Sigmoid colon (tissue), 7 donors: ENCODE measurements around the gene MINDY4. TPM values are rescaled to one million over a fixed set of nuclear protein-coding genes. Genes with fewer than 3 reads are reported as not detected.

Source experiments
- DNase-seq: peaks from one replicate; pipeline ENCODE4 v3.0.0-alpha.2; 2019
- H3K27ac ChIP-seq, 4 donors: fragments of 200-600 bp; sonication (generic); one replicate each; pipeline ENCODE4 v1.5.1; 2016 to 2019; ENCODE audit warnings: mild to moderate bottlenecking in 1 of 4
- H3K27me3 ChIP-seq, 3 donors: fragments of 200-600 bp; sonication (generic); one replicate each; pipeline ENCODE4 v1.5.1; 2019; ENCODE audit warnings: mild to moderate bottlenecking in 1 of 3
- H3K36me3 ChIP-seq, 4 donors: fragments of 200-600 bp; sonication (generic); one replicate each; pipeline ENCODE4 v1.5.1; 2016 to 2019
- H3K4me1 ChIP-seq, 4 donors: fragments of 200-600 bp; sonication (generic); one replicate each; pipeline ENCODE4 v1.5.1; 2017 to 2019
- H3K4me3 ChIP-seq, 4 donors: fragments of 200-600 bp; sonication (generic); one replicate each; pipeline ENCODE4 v1.5.1; 2017 to 2019; ENCODE audit warnings: mild to moderate bottlenecking in 2 of 4, moderate library complexity in 1 of 4
- H3K9me3 ChIP-seq, 4 donors: fragments of 200-600 bp in 3 of 4; sonication (generic) in 3 of 4; one replicate each; pipeline versions ENCODE4 v1.5.1 to v1.6.1; 2013 to 2019
- EP300 ChIP-seq, 4 donors: sonication (generic); formaldehyde crosslinking; IDR thresholded peaks; one replicate each; pipeline ENCODE4 v1.6.1; 2017; ENCODE audit warnings: antibody characterized with exemption in 4 of 4
- POLR2A ChIP-seq, 2 donors: fragments of 450-650 bp; IDR thresholded peaks; one replicate each; pipeline ENCODE4 v1.6.1; 2016; ENCODE audit warnings: antibody characterized with exemption in 2 of 2, mild to moderate bottlenecking in 2 of 2, moderate library complexity in 2 of 2
- POLR2AphosphoS5 ChIP-seq, 4 donors: sonication (generic); formaldehyde crosslinking; IDR thresholded peaks; one replicate each; pipeline ENCODE4 v1.6.1; 2017; ENCODE audit warnings: antibody characterized with exemption in 4 of 4
- WGBS, 2 donors: extraction: QIAGEN DNeasy Blood & Tissue Kit; methylation state at CpG; one replicate each; pipeline ENCODE4 v1.1.7; 2013; 5-methylcytosine and 5-hydroxymethylcytosine counted together
- intact Hi-C: fragments of 100-400 bp; cut with DNase I; formaldehyde crosslinking; loops from one replicate; pipeline ENCODE4 v1.15.1; 2023
- polyA plus RNA-seq, 3 donors: library from polyadenylated mRNA; stranded (reverse); fragments of 200-250 nt; gene quantifications; one replicate each; pipeline ENCODE4 v1.2.3, GENCODE V29; 2013
- total RNA-seq, 4 donors: library from RNA; depleted of rRNA; stranded (reverse); fragments of >200 nt; gene quantifications; one replicate each; pipeline ENCODE4 v1.1.0, GENCODE V29; 2016
- TF ChIP-seq, protein P1 (sequence below), 4 experiments: fragments of 450-650 bp in 3 of 4; fragments of 200-600 bp in 1 of 4; IDR thresholded peaks; one replicate each; pipeline ENCODE4 v1.5.1; 2016 to 2019; ENCODE audit warnings: antibody characterized with exemption in 4 of 4, mild to moderate bottlenecking in 3 of 4, moderate library complexity in 2 of 4
- donor health status: healthy with polysubstance abuse.
- donor health status: Bipolar disorder and iron deficiency.
- donor health status: healthy.

MINDY4 gene
- total and polyA plus RNA-seq, 7 donors, result 1.2 to 26.3 (median 9.4) TPM

DNA sequence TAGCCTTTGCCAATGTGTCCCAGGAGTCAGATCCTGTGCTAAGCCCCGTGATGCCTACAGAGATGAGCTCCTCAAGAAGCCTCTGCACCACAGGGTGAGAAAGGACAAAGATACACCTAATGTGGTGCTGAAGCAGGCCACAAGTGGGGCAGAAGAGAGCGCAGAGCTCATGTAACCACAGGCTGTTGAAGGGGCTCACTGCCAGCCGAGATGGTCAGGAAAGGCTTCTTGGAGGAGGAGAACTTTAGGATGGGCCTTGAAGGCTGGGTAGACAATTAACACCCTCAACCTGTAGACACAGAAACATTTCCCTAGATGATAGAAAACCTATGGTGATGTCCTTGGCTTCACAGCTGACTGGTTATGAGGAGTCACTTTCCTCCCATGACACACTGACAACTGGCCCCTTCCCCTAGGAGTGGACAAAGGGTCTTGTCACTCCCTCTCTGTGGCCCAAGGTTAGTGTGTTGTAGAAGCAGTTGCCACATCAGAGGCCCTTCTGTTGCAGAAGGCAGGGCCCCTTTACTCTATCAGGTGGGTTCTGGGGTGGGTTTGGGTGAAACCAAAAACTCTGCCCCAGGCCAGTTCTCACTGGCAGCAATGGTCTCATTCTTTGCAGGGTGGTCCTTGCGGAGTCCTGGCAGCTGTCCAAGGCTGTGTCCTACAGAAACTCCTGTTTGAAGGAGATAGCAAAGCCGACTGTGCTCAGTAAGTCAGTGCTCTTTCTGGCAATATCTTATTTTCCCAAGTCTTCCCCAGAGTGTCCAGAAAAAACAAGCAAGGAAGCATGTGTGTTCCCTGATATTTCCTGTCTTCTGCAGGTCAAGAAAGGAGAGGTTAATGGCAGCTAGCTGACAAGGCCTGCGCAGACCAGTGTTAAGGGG lies 69.2 kb downstream of the MINDY4 start:
- Histone ChIP-seq H3K9me3 (no peaks in the 10 kb centered on the region), H3K36me3 (peaks cover 0 to 6% (median 0%) of the 10 kb centered on the region in 4 donors), H3K27me3 (no peaks in the 10 kb centered on the region), H3K4me1 (peaks cover 0 to 42% (median 30%) of the 10 kb centered on the region in 4 donors), H3K27ac (no peak overlapping the region), H3K4me3 (no peak overlapping the region)
- no peak for TF ChIP-seq POLR2A (IDR thresholded peaks at IDR 0.05)
- WGBS, 2 donors, result 84 to 95% methylated on average over 6 of the region's 6 CpGs
- DNase-seq, result no peak
- intact Hi-C loops, result no loop called here

DNA sequence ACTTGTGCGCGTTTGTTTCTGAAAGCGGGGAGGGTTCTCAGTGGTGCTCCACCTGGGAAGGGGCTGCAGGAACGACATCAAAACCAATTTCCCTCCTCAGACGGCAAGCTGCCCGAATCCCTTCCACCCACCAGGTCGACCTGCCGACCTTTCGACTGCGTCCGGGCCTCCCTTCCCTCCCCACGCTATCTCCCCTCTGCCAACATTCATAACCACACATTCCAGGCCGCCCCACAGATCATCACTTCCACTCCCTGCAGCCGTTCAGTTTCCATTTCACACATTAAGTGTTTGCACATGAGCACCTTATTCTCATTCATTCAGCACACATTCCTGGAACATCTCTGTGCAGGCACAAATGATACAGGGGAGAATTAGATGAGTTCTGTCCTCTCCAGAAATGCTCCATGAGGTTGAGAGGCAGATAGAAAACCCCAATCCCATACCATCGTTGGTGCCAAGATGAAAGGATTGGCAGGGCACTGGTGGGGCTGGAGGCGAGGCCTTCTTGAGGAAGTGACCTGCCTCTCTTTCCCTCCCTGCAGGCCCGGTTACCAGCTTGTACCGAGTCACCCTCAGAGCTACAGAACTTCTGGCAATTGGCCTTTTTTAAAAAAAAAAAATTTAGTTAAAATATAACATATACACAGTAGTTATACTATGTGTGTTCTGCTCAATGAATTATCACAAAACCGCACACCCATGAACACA lies 70.0 kb downstream of the MINDY4 start:
- no peak for DNase-seq
- H3K9me3 ChIP-seq, result no peaks in the 10 kb centered on the region
- peaks cover 0 to 6% (median 0%) of the 10 kb centered on the region in 4 donors for H3K36me3 ChIP-seq
- no peak overlapping the region for H3K4me3 ChIP-seq
- 88% methylated on average over 19 of the region's 19 CpGs for WGBS, 2 donors
- peak overlapping the region in 1 of 4 donors; percentile 18 for H3K27ac ChIP-seq
- H3K27me3 ChIP-seq, result no peaks in the 10 kb centered on the region
- intact Hi-C loops, result no loop called here
- TF ChIP-seq EP300 (IDR thresholded peaks at IDR 0.05), result no peak
- no peak for TF ChIP-seq POLR2AphosphoS5 (IDR thresholded peaks at IDR 0.05)
- TF ChIP-seq POLR2A (IDR thresholded peaks at IDR 0.05), result no peak
- TF ChIP-seq, protein P1, sequence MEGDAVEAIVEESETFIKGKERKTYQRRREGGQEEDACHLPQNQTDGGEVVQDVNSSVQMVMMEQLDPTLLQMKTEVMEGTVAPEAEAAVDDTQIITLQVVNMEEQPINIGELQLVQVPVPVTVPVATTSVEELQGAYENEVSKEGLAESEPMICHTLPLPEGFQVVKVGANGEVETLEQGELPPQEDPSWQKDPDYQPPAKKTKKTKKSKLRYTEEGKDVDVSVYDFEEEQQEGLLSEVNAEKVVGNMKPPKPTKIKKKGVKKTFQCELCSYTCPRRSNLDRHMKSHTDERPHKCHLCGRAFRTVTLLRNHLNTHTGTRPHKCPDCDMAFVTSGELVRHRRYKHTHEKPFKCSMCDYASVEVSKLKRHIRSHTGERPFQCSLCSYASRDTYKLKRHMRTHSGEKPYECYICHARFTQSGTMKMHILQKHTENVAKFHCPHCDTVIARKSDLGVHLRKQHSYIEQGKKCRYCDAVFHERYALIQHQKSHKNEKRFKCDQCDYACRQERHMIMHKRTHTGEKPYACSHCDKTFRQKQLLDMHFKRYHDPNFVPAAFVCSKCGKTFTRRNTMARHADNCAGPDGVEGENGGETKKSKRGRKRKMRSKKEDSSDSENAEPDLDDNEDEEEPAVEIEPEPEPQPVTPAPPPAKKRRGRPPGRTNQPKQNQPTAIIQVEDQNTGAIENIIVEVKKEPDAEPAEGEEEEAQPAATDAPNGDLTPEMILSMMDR (IDR thresholded peaks at IDR 0.05), result no peak
- peaks cover 0 to 50% (median 38%) of the 10 kb centered on the region in 4 donors for H3K4me1 ChIP-seq

DNA sequence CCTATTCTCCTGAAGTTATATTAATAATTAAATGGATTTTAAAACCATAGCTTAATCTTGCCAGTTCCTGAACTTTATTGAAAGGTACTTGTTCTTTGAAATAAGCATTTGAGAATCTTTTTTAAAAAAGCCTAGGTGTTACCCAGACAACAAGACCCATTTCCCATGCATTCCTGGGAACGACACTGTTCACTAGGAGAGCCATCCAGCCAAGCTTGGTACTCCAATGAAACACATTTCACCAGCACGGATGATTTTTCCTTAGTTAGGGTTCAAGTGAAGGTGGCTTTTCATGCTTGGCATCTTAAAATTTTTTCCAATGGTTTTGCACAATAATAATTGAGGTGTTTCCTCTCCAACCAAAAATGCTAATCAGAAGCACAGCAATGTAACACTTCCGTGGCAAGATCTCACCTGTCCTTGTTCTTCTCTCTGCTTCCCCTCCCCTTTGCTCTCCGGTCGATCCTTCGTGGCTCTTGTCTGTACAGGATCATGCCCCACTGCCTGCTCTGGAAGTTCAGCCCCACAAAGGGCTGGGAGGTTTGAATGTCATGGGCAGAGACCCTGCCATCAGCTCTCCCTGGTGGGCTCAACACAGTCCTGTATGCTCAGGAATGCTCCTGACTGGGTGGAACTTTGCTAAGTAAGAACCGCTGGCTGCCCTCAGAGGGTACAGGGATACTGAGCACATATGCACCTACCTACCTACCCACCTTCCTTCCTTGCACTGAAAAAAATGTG lies 70.8 kb downstream of the MINDY4 start:
- Histone ChIP-seq H3K27me3 (no peaks in the 10 kb centered on the region), H3K36me3 (peaks cover 0 to 6% (median 0%) of the 10 kb centered on the region in 4 donors), H3K9me3 (no peaks in the 10 kb centered on the region), H3K4me1 (peaks cover 0 to 54% (median 44%) of the 10 kb centered on the region in 4 donors), H3K4me3 (no peak overlapping the region), H3K27ac (peak overlapping the region in 3 of 4 donors; percentile 88 to 94 (median 89))
- DNase-seq, result no peak
- TF ChIP-seq, protein P1 (IDR thresholded peaks at IDR 0.05), result no peak
- no peak for TF ChIP-seq POLR2A (IDR thresholded peaks at IDR 0.05)
- no peak for TF ChIP-seq EP300 (IDR thresholded peaks at IDR 0.05)
- no peak for TF ChIP-seq POLR2AphosphoS5 (IDR thresholded peaks at IDR 0.05)
- intact Hi-C loops, result no loop called here
- WGBS, 2 donors, result 93 to 95% methylated on average over 7 of the region's 7 CpGs

DNA sequence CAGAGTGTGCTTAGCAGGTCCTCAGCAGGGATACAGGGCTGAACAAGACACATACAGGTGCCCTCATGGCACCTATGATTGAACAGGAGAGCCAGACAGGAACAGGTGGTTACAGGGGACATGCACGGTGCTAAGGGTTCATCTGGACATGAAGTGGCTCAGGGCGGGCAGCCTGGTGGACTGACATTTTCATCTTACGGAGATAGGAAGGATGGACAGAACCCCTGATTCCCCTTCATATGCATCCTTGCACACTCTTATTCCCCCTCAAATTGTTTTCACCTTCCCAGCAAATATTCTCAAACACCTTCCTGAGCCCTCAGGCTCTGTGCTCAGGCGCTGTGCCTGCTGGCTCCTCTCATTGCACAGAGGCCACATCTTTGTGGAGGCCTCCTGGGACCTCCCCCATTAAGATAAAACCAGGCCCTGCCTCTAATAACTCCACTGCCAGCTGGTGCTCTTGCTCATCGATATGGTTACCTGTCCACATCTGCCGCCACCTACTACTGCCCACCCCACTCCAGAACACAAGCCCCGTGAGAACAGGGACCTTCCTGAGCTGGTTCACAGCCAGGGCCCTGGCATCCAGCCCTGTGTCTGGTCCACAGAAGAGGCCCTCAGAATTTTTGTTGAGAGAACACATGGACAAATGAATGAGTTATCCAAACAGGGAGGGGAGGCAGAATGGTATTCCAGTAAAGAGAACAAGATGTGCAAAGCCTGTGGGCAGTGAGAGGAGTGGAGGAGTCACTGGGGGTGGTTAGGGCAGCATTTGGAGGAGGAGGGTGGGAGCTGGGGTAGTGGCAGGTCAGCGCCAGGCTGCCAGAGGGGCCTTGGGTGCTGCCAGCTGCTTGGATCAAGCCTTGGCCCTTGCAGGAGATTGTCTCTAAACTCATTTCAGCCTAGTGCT lies 71.6 kb downstream of the MINDY4 start:
- no peaks in the 10 kb centered on the region for H3K9me3 ChIP-seq
- H3K4me3 ChIP-seq, result no peak overlapping the region
- WGBS, 2 donors, result 94% methylated on average over 8 of the region's 8 CpGs
- DNase-seq, result no peak
- TF ChIP-seq POLR2AphosphoS5 (IDR thresholded peaks at IDR 0.05) (no peak), EP300 (IDR thresholded peaks at IDR 0.05) (no peak), POLR2A (IDR thresholded peaks at IDR 0.05) (no peak)
- TF ChIP-seq, protein P1 (IDR thresholded peaks at IDR 0.05), result no peak
- H3K27ac ChIP-seq, result peak overlapping the region; percentile 83 to 94 (median 88)
- no peaks in the 10 kb centered on the region for H3K27me3 ChIP-seq
- intact Hi-C loops, result no loop called here
- H3K36me3 ChIP-seq, result peaks cover 0 to 6% (median 0%) of the 10 kb centered on the region in 4 donors
- H3K4me1 ChIP-seq, result peaks cover 0 to 53% (median 44%) of the 10 kb centered on the region in 4 donors
